Thyroid gland (tissue), 4 donors: Measurements from ENCODE around the gene ITPR2. TPM values are rescaled to one million over a fixed set of nuclear protein-coding genes. Genes with fewer than 3 reads are reported as not detected.
"Not testable (repeated sequence)": the region's sequence is repeated elsewhere in the genome, so short reads cannot be mapped to it uniquely, and the experiment has no call there.

Experiments used
- DNase-seq, 2 donors: peaks; one replicate each; pipeline ENCODE4 v3.0.0-alpha.2; 2019
- H3K27ac ChIP-seq, 3 donors: fragments of 200-600 bp; sonication (generic); 1 replicate in 2 of 3; 2 replicates in 1 of 3; pipeline ENCODE4 v1.5.1; 2016 to 2019; ENCODE audit warnings: mild to moderate bottlenecking in 1 of 3, moderate library complexity in 1 of 3
- H3K27me3 ChIP-seq: fragments of 200-600 bp; sonication (generic); one replicate; pipeline ENCODE4 v1.5.1; 2019
- H3K36me3 ChIP-seq, 2 donors: fragments of 200-600 bp; sonication (generic); one replicate each; pipeline ENCODE4 v1.5.1; 2016 to 2019
- H3K4me1 ChIP-seq, 2 donors: fragments of 200-600 bp; sonication (generic); one replicate each; pipeline ENCODE4 v1.5.1; 2017 to 2019
- H3K4me3 ChIP-seq, 3 donors: fragments of 200-600 bp; sonication (generic); replicated peaks in 1 of 3; 1 replicate in 2 of 3; 2 replicates in 1 of 3; pipeline ENCODE4 v1.5.1; 2016; ENCODE audit warnings: mild to moderate bottlenecking in 1 of 3
- H3K9me3 ChIP-seq: fragments of 200-600 bp; sonication (generic); one replicate; pipeline ENCODE4 v1.5.1; 2017
- POLR2A ChIP-seq, 2 donors: fragments of 450-650 bp; IDR thresholded peaks; one replicate each; pipeline ENCODE4 v1.6.1; 2017; ENCODE audit warnings: antibody characterized with exemption in 2 of 2, mild to moderate bottlenecking in 2 of 2, moderate library complexity in 1 of 2
- WGBS, 2 donors: methylation state at CpG; one replicate each; pipeline ENCODE4 v1.1.5; 2017; 5-methylcytosine and 5-hydroxymethylcytosine counted together
- intact Hi-C: fragments of 100-400 bp; cut with DNase I; formaldehyde crosslinking; loops from one replicate; pipeline ENCODE4 v1.15.1; 2023
- total RNA-seq, 4 donors: library from RNA; depleted of rRNA; stranded (reverse); fragments of >200 nt; gene quantifications; one replicate each; pipeline ENCODE4 v1.2.3, GENCODE V29; 2016
- TF ChIP-seq, protein P1 (sequence below), 6 experiments: fragments of 200-600 bp in 3 of 6; fragments of 450-650 bp in 3 of 6; sonication (generic) in 3 of 6; IDR thresholded peaks; one replicate each; pipeline ENCODE4 v1.5.1; 2016 to 2019; ENCODE audit warnings: antibody characterized with exemption in 6 of 6, mild to moderate bottlenecking in 2 of 6, inconsistent platforms in 1 of 6, moderate library complexity in 1 of 6

ITPR2 gene
- total RNA-seq, 4 donors from 2014 or later, result 24.4 to 39.7 (median 33.7) TPM

DNA sequence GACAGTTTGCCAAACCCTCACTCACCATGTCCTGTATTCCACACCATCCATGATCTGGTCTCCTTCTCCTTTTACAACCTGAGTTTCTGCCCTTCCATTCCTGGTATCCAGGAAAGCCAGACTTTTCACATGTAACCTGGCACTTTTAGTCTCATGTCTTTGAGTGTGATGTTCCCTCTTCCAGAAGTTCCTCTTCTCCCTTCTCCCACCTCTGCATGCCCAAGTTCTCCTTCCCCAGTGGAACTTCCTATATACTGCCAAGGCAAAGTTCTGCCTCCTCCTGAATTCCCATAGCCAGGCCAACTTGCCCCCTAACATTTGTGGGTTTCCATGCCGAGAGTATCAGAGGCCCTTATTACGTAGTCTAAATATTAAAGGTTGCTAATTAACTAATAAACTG, 3.2 kb upstream of the ITPR2 start:
- intact Hi-C loops, result loop anchor here (10.0 kb wide), 1 partner anchor 49 kb away; no protein-coding TSS in a partner anchor
- WGBS, 2 donors, result 99 to 100% methylated on average over 2 of the region's 2 CpGs
- Histone ChIP-seq H3K9me3 (no peaks in the 10 kb centered on the region), H3K4me1 (peaks cover 0 to 5% of the 10 kb centered on the region in 2 donors), H3K36me3 (no peaks in the 10 kb centered on the region), H3K4me3 (no peak overlapping the region), H3K27me3 (no peaks in the 10 kb centered on the region), H3K27ac (no peak overlapping the region)
- TF ChIP-seq POLR2A (IDR thresholded peaks at IDR 0.05), result no peak
- TF ChIP-seq, protein P1, sequence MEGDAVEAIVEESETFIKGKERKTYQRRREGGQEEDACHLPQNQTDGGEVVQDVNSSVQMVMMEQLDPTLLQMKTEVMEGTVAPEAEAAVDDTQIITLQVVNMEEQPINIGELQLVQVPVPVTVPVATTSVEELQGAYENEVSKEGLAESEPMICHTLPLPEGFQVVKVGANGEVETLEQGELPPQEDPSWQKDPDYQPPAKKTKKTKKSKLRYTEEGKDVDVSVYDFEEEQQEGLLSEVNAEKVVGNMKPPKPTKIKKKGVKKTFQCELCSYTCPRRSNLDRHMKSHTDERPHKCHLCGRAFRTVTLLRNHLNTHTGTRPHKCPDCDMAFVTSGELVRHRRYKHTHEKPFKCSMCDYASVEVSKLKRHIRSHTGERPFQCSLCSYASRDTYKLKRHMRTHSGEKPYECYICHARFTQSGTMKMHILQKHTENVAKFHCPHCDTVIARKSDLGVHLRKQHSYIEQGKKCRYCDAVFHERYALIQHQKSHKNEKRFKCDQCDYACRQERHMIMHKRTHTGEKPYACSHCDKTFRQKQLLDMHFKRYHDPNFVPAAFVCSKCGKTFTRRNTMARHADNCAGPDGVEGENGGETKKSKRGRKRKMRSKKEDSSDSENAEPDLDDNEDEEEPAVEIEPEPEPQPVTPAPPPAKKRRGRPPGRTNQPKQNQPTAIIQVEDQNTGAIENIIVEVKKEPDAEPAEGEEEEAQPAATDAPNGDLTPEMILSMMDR (IDR thresholded peaks at IDR 0.05), result no peak
- no peak for DNase-seq

DNA sequence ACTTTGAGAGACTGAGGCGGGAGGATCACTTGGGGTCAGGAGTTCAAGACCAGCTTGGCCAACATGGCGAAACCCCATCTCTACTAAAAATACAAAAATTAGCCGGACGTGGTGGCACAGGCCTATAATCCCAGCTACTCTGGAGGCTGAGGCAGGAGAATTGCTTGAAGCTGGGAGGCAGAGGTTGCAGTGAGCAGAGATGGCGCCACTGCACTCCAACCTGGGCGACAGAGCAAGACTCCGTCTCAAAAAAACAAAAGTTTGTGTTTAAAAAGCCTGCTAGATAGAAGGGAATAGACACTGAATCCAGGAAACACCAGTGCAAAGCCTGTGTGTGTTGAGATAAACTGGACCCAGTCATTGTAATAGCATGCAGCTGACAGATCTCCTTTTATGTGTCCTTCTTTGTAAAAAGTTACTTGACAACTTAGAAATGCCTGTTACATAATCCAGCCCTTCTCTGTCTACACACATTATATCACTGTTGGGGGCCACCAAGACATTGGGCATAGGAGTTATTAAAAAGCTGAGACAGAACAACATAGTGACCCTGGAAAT, 1.6 kb upstream of the ITPR2 start:
- not testable (repeated sequence) for DNase-seq, H3K4me1 ChIP-seq, H3K9me3 ChIP-seq, H3K27ac ChIP-seq, H3K27me3 ChIP-seq, H3K36me3 ChIP-seq, H3K4me3 ChIP-seq
- intact Hi-C loops, result loop anchor here (10.0 kb wide), 1 partner anchor 50 kb away; no protein-coding TSS in a partner anchor
- WGBS, 2 donors, result 93 to 96% methylated on average over 7 of the region's 7 CpGs

DNA sequence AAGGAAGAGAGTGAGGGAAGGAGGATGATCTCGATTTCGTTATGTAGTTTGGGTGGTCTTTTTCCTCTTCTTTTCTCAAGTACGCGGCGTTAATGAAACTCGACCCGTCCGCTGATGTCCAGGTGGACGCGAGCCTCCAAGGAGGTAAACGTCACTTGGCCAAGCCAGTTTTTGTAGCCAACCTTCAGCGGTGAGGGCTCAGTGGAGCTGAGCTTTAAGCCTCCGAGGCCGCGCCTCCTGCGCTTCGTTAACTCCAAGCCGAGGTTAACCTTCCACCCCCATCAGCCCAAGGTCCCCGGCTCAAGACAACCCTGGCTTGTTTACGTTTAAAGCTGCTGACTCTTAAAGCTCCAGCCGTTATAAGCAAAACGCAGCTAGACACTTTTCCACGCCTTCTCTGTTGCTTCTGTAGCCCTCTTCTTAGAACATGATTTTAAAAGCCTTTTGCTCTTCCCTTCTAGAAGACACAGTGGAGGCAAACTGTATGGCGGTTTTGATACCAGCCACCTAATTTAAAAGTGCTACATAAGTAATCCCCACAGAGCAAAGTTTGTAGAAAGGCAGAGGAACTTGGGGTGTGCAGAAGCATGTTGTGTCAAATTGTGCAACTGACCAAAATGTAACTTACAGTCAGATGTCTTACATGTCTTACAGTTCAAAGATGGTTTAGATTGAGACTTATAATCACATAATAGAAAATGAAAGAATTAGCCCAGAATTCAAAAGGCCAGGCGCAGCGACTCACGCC, 923 bp upstream of the ITPR2 start:
- intact Hi-C loops, result loop anchor here (10.0 kb wide), 1 partner anchor 51 kb away; no protein-coding TSS in a partner anchor
- no peaks in the 10 kb centered on the region for H3K27me3 ChIP-seq
- H3K4me1 ChIP-seq, result peaks cover 4 to 5% of the 10 kb centered on the region in 2 donors
- H3K4me3 ChIP-seq, result peak overlapping the region in 2 of 3 donors; percentile 59 to 63
- H3K9me3 ChIP-seq, result no peaks in the 10 kb centered on the region
- TF ChIP-seq, protein P1 (IDR thresholded peaks at IDR 0.05), result no peak
- peak in 1 of 2 donors; percentile 40 for TF ChIP-seq POLR2A (IDR thresholded peaks at IDR 0.05)
- WGBS, 2 donors, result 17 to 19% methylated on average over 27 of the region's 27 CpGs
- peak; percentile 74 to 76 for DNase-seq
- no peaks in the 10 kb centered on the region for H3K36me3 ChIP-seq
- peak overlapping the region; percentile 57 to 74 (median 71) for H3K27ac ChIP-seq

- Histone ChIP-seq H3K27me3 (no peaks in the 10 kb centered on the region), H3K9me3 (no peaks in the 10 kb centered on the region), H3K4me1 (peaks cover 4 to 5% of the 10 kb centered on the region in 2 donors), H3K4me3 (peak overlapping the region; percentile 27 to 63 (median 47)), H3K27ac (peak overlapping the region; percentile 68 to 94 (median 91)), H3K36me3 (no peaks in the 10 kb centered on the region)
- WGBS, 2 donors, result 0 to 1% methylated on average over 29 to 35 of the region's 55 CpGs
- TF ChIP-seq, protein P1 (IDR thresholded peaks at IDR 0.05), result peak in 1 of 6 experiments; percentile 6
- peak in 1 of 2 donors; percentile 31 for TF ChIP-seq POLR2A (IDR thresholded peaks at IDR 0.05)
- peak; percentile 68 for DNase-seq
- intact Hi-C loops, result loop anchor here (10.0 kb wide), 1 partner anchor 53 kb away; no protein-coding TSS in a partner anchor
Observed at GRCh38 chr12:26831951-26832821, 808 bp downstream of the ITPR2 start.
